Neutrophil (primary cell): Measurements from ENCODE around the gene ADGRG6.

ENCODE experiments used
- H3K27ac ChIP-seq: fragments of 200-600 bp; sonication (generic); 2 replicates; pipeline ENCODE4 v1.5.1; 2016; ENCODE audit warnings: mild to moderate bottlenecking, moderate library complexity
- H3K27me3 ChIP-seq: fragments of 200-600 bp; sonication (generic); 2 replicates; pipeline ENCODE4 v1.6.0; 2016; ENCODE audit warnings: mild to moderate bottlenecking
- H3K36me3 ChIP-seq: fragments of 200-600 bp; sonication (generic); 2 replicates; pipeline ENCODE4 v1.5.1; 2017
- H3K4me1 ChIP-seq, 2 experiments: fragments of 200-600 bp in 1 of 2; sonication (generic) in 1 of 2; 1 replicate in 1 of 2; 2 replicates in 1 of 2; pipeline versions ENCODE4 v1.5.1 to v1.6.1; 2013 to 2016; ENCODE audit warnings: low read depth in 1 of 2, low read length in 1 of 2, mild to moderate bottlenecking in 1 of 2, moderate library complexity in 1 of 2; ENCODE audit not compliant: control insufficient read depth in 1 of 2, insufficient read depth in 1 of 2
- H3K4me3 ChIP-seq, 2 experiments: fragments of 200-600 bp in 1 of 2; sonication (generic) in 1 of 2; 1 replicate in 1 of 2; 2 replicates in 1 of 2; pipeline ENCODE4 v1.5.1; 2013 to 2016; ENCODE audit warnings: low read depth in 1 of 2, low read length in 1 of 2, mild to moderate bottlenecking in 1 of 2, moderate library complexity in 1 of 2
- H3K9me3 ChIP-seq: fragments of 200-600 bp; sonication (generic); 2 replicates; pipeline ENCODE4 v1.5.1; 2016
- TF ChIP-seq, protein P1 (sequence below): fragments of 200-600 bp; sonication (generic); IDR thresholded peaks from 2 replicates; pipeline ENCODE4 v1.5.1; 2016; ENCODE audit warnings: antibody characterized with exemption

Gene ADGRG6

DNA sequence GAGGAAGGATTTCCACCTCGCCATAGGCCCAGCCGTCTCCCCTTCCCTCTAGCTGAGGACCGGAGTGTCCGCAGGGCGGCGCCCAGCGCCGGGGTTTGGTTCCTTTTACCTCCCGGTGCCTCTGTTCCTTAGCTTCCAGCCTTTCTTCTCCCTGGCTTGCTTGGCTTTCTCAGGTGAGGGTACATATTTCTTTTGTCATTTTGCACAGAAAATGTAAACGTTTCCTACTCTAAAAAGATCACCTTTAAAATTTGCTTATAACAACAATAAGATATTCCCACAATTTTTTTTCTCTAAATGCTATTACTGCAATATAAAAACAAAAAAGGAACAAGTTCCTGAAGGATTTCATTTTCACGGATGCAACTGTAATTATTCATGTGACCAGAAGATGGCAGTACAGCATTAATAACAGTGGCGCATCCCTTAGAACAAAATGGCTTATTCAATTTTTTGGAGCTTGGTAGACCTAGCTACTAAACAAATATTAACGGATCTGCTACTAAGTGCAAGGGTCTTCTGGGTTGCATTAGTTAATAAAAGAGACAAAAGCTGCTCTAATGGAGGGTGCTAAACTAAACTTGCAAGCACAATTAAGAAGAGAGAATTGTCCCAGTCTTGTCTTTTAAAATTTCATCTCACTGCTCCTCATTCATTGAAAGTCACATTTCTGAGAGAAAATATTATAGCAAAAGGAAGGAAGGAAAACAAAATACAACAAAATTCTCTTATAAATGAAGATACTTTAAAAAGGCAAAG is 172.9 kb downstream of the ADGRG6 start:
- Histone ChIP-seq H3K27ac (no peak overlapping the region), H3K4me1 (no peaks in the 10 kb centered on the region), H3K9me3 (no peaks in the 10 kb centered on the region), H3K4me3 (no peak overlapping the region), H3K27me3 (no peaks in the 10 kb centered on the region), H3K36me3 (no peaks in the 10 kb centered on the region)
- TF ChIP-seq, protein P1, sequence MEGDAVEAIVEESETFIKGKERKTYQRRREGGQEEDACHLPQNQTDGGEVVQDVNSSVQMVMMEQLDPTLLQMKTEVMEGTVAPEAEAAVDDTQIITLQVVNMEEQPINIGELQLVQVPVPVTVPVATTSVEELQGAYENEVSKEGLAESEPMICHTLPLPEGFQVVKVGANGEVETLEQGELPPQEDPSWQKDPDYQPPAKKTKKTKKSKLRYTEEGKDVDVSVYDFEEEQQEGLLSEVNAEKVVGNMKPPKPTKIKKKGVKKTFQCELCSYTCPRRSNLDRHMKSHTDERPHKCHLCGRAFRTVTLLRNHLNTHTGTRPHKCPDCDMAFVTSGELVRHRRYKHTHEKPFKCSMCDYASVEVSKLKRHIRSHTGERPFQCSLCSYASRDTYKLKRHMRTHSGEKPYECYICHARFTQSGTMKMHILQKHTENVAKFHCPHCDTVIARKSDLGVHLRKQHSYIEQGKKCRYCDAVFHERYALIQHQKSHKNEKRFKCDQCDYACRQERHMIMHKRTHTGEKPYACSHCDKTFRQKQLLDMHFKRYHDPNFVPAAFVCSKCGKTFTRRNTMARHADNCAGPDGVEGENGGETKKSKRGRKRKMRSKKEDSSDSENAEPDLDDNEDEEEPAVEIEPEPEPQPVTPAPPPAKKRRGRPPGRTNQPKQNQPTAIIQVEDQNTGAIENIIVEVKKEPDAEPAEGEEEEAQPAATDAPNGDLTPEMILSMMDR, result peak; percentile 66

DNA sequence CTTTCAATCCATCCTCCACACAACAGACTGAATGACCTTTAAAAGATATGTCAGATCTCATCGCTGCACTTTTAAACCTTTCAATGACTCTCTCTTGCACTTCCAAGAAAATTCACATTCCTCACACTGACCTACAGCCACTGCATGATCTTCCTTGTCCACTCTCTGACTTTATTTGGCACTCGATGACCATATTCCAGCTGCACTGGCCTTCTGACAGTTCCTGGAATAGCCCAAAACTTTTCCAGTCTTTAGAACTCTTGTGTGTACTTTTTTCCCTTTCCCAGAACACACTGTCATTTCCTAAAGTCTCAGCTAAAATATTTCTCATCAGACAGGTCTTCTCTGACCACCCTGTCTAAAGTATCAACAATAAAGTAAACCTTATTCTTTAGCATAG is 174.6 kb downstream of the ADGRG6 start:
- no peak overlapping the region for H3K27ac ChIP-seq
- no peaks in the 10 kb centered on the region for H3K9me3 ChIP-seq

DNA sequence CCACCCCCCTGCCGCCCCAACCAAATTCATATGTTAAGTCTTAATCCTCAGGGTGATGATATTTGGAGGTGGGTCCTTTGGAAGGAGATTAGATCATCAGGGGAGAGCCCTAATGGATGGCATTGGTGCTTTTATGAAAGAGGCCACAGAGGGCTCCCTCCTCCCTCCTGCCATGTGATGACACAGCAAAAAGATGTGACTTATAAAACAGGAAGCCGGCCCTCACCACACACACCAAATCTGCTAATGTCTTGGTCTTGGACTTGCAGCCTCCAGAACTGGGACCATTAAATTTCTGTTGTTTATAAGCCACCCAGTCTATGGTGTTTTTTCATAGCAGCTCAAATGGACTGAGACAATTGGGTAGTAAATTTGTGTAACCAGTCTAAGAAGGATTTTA is 176.3 kb downstream of the ADGRG6 start:
- H3K36me3 ChIP-seq, result no peaks in the 10 kb centered on the region
- H3K4me3 ChIP-seq, result no peak overlapping the region
- no peaks in the 10 kb centered on the region for H3K27me3 ChIP-seq
- H3K4me1 ChIP-seq, result no peaks in the 10 kb centered on the region
- TF ChIP-seq, protein P1, result no peak
- no peaks in the 10 kb centered on the region for H3K9me3 ChIP-seq
- H3K27ac ChIP-seq, result no peak overlapping the region

More for the DNA sequence above, 174.6 kb downstream of the ADGRG6 start:
- Histone ChIP-seq H3K4me3 (no peak overlapping the region), H3K36me3 (no peaks in the 10 kb centered on the region), H3K27me3 (no peaks in the 10 kb centered on the region), H3K4me1 (no peaks in the 10 kb centered on the region)
- TF ChIP-seq, protein P1, result no peak

DNA sequence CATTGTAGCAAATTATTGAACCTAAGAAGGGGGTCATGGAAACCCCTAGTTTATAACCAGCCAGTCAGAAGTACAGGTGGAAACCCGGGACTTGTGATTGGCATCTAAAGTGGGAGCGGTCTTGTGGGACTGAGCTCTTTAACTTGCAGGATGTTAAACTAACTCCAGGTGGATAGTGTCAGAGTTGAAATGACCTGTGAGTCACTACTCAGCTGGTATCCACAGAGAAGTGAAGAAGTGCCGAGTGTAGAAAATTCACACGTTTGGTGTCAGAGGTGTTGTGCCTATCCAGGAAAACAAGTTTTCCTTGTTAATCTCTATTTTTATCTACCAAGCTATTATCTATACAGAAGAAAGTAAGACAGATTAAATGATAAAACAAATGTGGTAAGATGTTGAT is 179.7 kb downstream of the ADGRG6 start:
- TF ChIP-seq, protein P1, result no peak
- no peak overlapping the region for H3K27ac ChIP-seq

DNA sequence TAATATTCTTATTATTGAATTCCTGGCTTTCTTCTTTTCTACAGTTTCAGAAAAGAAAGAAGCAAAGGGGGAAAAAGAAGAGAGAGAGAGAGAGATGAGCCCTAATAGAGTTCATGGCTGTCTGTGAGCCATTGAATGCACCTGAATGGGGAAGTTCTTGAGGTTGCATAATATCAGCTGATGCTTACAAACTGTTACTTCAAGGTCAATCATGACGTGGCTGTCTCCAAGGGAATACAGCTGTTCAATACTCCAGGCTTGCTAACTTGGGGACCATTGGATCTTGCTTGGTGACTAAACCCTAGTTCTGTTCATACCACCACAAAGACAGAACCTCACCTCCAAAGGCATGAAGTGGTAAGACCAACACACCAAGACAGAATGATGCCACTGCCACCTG is 180.4 kb downstream of the ADGRG6 start:
- H3K27me3 ChIP-seq, result no peaks in the 10 kb centered on the region
- H3K9me3 ChIP-seq, result no peaks in the 10 kb centered on the region
- no peaks in the 10 kb centered on the region for H3K4me1 ChIP-seq
- no peak overlapping the region for H3K4me3 ChIP-seq
- H3K27ac ChIP-seq, result no peak overlapping the region
- TF ChIP-seq, protein P1, result no peak
- no peaks in the 10 kb centered on the region for H3K36me3 ChIP-seq

More for the DNA sequence above, 179.7 kb downstream of the ADGRG6 start:
- H3K36me3 ChIP-seq, result no peaks in the 10 kb centered on the region
- H3K4me1 ChIP-seq, result no peaks in the 10 kb centered on the region
- no peaks in the 10 kb centered on the region for H3K27me3 ChIP-seq
- H3K9me3 ChIP-seq, result no peaks in the 10 kb centered on the region
- H3K4me3 ChIP-seq, result no peak overlapping the region
